ENCODE results near the gene MLEC.

MLEC gene

DNA sequence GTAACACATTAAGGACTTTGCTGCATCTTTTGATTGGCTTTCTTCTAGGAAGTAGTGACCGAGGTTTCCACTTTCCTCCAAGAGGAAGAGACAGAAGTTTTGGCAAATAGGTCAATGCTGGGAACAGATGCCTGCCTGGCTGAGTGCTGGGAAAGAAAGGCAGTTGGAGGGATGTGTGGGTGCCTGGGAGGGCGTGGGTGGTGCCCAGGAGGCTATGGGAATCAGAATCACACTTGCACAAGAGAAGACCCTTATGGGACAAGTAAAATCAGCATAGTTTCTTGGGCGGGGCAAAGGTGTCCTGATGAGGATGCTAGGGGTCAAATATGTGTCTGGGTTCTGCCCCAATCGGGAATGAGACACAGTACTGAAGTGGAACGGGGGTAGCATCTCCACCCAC, 37.8 kb downstream of the MLEC start:
- TF ChIP-seq, protein P1, sequence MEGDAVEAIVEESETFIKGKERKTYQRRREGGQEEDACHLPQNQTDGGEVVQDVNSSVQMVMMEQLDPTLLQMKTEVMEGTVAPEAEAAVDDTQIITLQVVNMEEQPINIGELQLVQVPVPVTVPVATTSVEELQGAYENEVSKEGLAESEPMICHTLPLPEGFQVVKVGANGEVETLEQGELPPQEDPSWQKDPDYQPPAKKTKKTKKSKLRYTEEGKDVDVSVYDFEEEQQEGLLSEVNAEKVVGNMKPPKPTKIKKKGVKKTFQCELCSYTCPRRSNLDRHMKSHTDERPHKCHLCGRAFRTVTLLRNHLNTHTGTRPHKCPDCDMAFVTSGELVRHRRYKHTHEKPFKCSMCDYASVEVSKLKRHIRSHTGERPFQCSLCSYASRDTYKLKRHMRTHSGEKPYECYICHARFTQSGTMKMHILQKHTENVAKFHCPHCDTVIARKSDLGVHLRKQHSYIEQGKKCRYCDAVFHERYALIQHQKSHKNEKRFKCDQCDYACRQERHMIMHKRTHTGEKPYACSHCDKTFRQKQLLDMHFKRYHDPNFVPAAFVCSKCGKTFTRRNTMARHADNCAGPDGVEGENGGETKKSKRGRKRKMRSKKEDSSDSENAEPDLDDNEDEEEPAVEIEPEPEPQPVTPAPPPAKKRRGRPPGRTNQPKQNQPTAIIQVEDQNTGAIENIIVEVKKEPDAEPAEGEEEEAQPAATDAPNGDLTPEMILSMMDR (IDR thresholded peaks at IDR 0.05; ENCODE audit: low read depth, low read length, poor library complexity, severe bottlenecking): no peak
- TF ChIP-seq EZH2phosphoT487 (IDR thresholded peaks at IDR 0.05; ENCODE audit: borderline replicate concordance, low read length): no peak
- Histone ChIP-seq H3K36me3 (ENCODE audit: control insufficient read depth, low read length) (peaks cover 49% of the 10 kb centered on the region), H3F3A (ENCODE audit: control insufficient read depth, insufficient read depth) (no peaks in the 10 kb centered on the region), H3K9me3 (ENCODE audit: control insufficient read depth, insufficient read depth, low read length) (no peaks in the 10 kb centered on the region), H3K4me1 (ENCODE audit: control insufficient read depth, low read length) (peaks cover 37% of the 10 kb centered on the region), H3K27ac (ENCODE audit: low read depth, low read length) (no peak overlapping the region), H3K4me3 (ENCODE audit: low read length) (no peak overlapping the region), H3K9me2 (replicated peaks; ENCODE audit: control insufficient read depth, low read length) (no peaks in the 10 kb centered on the region), H3K79me2 (ENCODE audit: control insufficient read depth, low read length) (no peaks in the 10 kb centered on the region), H4K20me1 (ENCODE audit: control insufficient read depth, insufficient read depth, low read depth, low read length) (peaks cover 12% of the 10 kb centered on the region), H3K27me3 (ENCODE audit: control insufficient read depth, low read length) (no peaks in the 10 kb centered on the region), H3K4me2 (ENCODE audit: low read length) (peak overlapping the region; percentile 81; the same call in 1 of the 2 replicates)

DNA sequence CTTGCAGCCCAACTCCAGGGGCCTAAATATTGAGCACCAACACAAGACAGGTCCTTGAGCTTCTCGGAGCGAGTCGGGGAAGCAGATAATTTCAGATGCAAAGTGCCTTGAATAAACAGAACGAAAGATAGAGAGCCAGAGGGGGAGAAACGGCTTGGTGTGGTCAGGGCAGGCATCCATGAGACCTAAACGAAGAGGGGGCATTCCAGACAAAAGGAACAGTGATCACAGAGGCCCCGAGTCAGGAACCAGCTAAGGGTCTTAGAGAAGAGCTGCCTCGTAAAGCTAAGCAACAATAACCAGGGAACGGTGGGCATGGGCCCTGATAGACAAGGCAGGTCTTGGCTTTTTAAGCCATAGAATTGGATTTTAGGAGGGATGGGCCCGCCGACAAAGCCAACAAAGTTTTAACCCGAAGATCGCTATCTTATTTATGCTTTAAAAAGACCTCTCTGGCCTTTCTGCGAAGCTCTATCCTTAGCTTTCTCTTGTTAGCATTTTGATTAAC, 38.3 kb downstream of the MLEC start:
- H3K9me3 ChIP-seq (ENCODE audit: control insufficient read depth, insufficient read depth, low read length): no peaks in the 10 kb centered on the region
- no peak for TF ChIP-seq EZH2phosphoT487 (IDR thresholded peaks at IDR 0.05; ENCODE audit: borderline replicate concordance, low read length)
- TF ChIP-seq, protein P1 (IDR thresholded peaks at IDR 0.05; ENCODE audit: low read depth, low read length, poor library complexity, severe bottlenecking): no peak
- H3K27me3 ChIP-seq (ENCODE audit: control insufficient read depth, low read length): no peaks in the 10 kb centered on the region
- no peak overlapping the region for H3K27ac ChIP-seq (ENCODE audit: low read depth, low read length)
- H3F3A ChIP-seq (ENCODE audit: control insufficient read depth, insufficient read depth): no peaks in the 10 kb centered on the region
- H3K36me3 ChIP-seq (ENCODE audit: control insufficient read depth, low read length): peaks cover 44% of the 10 kb centered on the region
- H3K79me2 ChIP-seq (ENCODE audit: control insufficient read depth, low read length): no peaks in the 10 kb centered on the region
- peak overlapping the region; percentile 81 for H3K4me2 ChIP-seq (ENCODE audit: low read length)
- peaks cover 12% of the 10 kb centered on the region for H4K20me1 ChIP-seq (ENCODE audit: control insufficient read depth, insufficient read depth, low read depth, low read length)
- H3K4me1 ChIP-seq (ENCODE audit: control insufficient read depth, low read length): peaks cover 37% of the 10 kb centered on the region
- no peaks in the 10 kb centered on the region for H3K9me2 ChIP-seq (replicated peaks; ENCODE audit: control insufficient read depth, low read length)
- H3K4me3 ChIP-seq (ENCODE audit: low read length): peak overlapping the region; percentile 69

DNA sequence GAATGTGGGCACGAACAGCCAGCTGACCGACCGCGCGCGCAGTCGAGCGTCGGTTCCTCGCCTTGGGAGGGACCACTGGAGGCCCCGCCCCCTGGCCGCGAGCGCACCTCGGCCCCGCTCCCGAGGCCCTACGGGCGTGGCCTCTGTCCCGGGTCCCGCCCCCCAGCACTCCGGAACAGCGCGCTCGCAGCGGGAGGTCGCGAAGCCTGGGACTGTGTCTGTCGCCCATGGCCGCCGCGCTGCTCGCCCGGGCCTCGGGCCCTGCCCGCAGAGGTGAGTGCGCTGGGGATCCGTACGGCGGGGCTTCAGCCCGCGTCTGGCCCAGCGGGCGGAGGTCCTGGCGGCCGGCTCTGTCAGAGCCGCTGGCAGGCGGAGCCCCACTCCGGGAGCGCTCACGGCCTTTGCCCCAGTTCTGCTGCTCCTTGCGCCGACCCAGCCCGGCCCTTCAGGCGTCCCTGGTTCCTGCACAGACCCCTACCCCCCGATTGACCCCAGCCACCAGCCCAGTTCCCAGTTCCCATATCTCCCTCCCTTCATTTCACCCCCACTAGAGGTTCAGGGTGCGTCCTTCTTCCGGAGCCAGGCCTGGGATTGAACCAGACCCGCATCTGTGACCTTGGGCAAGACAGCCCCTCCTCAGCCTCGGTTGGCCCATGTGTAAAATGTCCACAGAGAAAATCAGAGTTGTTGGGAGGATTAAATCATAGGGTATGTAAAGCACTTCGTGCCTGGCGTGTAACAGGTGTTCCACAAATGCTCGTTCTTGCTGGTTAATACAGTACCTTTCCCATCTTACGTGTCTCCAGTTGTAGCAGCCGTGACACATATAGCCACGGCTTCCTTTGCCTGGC, 38.9 kb downstream of the MLEC start, which contains the start of gene ACADS:
Gene ACADS, plus strand, starts transcription at position 168 of the 851 bp plus-strand sequence. Its CDS starts 60 bp downstream, at position 228.
- Histone ChIP-seq H3K4me3 (ENCODE audit: low read length) (peak within 1 kb of the TSS; percentile 69), H3K27ac (ENCODE audit: low read depth, low read length) (no peak within 1 kb of the TSS), H3K36me3 (ENCODE audit: control insufficient read depth, low read length) (peaks cover 40% of the 10 kb centered on the region), H3F3A (ENCODE audit: control insufficient read depth, insufficient read depth) (no peaks in the 10 kb centered on the region), H3K4me1 (ENCODE audit: control insufficient read depth, low read length) (peaks cover 37% of the 10 kb centered on the region), H3K79me2 (ENCODE audit: control insufficient read depth, low read length) (no peaks in the 10 kb centered on the region), H4K20me1 (ENCODE audit: control insufficient read depth, insufficient read depth, low read depth, low read length) (peaks cover 12% of the 10 kb centered on the region), H3K9me3 (ENCODE audit: control insufficient read depth, insufficient read depth, low read length) (no peaks in the 10 kb centered on the region), H3K27me3 (ENCODE audit: control insufficient read depth, low read length) (no peaks in the 10 kb centered on the region), H3K4me2 (ENCODE audit: low read length) (peak within 1 kb of the TSS; percentile 81), H3K9me2 (replicated peaks; ENCODE audit: control insufficient read depth, low read length) (no peaks in the 10 kb centered on the region)
- no peak for TF ChIP-seq EZH2phosphoT487 (IDR thresholded peaks at IDR 0.05; ENCODE audit: borderline replicate concordance, low read length)
- TF ChIP-seq, protein P1 (IDR thresholded peaks at IDR 0.05; ENCODE audit: low read depth, low read length, poor library complexity, severe bottlenecking): no peak
